HG02571 (cell line): ENCODE results near the gene DAZL.

Source experiments
- ATAC-seq: cut with Tn5 transposase; IDR thresholded peaks from one replicate; pipeline ENCODE4 v1.9.1; 2021; ENCODE audit warnings: mild to moderate bottlenecking, moderate library complexity; ENCODE audit not compliant: unreplicated experiment

The DAZL gene

DNA sequence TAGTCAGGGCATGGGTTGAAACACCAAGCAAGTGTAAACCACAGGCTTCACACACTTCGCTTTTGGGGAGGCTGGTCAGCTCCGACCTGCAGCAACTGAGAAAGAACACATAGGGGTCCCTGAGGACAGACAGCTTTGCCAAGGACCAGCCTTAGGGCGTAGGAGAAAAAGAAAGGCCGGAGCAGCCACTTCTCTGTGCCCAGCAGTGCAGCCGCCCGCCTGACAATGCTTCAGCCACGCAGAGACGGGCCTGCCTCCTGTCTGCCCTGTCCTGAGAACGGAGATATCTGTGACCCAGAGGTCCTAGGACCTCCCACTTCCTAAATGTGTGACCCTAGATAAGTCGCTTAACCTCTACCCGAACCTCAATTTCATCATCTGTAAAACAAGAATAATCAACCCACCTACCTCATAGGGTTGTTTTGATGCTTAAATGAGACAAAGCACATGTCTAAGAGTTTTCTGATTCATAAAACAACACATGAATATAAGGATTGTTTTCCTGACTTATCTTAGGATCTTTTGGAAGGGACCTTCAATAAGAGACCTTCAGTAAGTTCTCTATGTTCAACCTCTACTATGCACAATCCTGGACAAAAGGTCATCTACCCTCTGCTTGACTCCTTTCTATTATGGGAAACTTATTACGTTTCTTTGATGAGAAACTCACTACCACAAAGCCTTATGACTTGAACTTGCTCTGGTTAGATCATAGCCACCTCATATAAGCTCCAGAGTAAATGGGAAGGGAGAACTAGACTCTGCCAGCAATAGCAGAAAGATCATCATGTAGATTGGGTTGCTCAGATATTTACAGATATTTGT, 58.8 kb downstream of the DAZL start:
- no peak for ATAC-seq

DNA sequence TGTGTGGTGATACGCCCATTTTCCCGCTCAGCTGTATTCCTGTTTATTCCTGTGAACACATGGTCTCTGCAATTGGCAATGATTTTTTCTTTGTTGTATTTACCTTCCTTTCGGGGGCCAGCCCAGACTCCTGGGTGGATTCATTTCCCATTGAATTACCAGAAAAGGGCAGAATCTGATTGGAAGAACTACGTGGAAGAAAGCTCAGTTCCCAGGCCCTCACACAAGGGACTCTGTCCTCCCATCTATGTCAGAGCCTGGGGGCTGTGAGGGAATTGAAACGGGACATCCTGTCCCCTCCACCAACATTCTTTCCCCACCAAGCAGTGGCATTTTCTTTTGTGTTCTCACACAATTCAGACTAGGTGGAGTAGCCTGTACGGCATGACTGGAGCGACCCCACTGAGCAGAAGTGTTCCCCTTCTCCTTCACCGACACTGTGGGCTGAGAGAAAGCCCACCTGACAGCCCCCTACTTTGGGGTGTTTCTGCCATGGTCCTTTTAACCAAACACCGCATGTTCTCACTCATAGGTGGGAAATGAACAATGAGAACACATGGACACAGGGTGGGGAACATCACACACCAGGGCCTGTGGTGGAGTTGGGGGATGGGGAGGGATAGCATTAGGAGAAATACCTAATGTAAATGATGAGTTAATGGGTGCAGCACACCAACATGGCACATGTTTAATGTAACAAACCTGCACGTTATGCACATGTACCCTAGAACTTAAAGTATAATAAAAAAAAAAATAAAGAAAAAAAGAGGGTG, 59.6 kb downstream of the DAZL start:
- ATAC-seq, result no peak

DNA sequence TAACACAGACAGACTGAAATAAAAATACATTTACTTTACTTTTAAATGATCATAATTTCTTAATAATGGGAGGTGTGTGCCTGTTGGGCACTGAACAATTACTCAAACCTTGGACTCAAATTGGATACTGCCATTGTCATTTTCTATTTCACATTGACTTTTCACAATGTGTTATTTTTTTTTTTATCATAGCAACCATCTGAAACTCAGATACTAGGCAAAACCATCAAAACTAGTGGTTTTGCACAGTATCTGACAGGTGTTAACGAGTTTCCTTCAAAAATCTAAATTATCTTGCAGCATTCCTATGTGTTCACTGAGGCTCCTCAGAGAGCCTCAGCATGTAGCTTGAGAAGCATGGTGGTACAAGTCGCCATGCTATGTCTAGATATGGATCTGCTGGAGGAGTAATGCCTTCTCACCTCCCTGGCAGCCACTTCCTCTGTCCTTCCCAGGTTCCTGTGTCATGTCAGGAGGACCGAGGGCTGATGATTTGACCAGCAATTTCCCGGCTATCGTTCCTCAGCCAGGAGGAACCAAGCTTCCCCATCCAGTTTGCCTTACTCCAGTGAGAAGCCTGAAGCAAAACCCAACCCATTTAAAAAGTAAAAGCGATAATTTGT, 61.9 kb downstream of the DAZL start:
- ATAC-seq, result no peak

DNA sequence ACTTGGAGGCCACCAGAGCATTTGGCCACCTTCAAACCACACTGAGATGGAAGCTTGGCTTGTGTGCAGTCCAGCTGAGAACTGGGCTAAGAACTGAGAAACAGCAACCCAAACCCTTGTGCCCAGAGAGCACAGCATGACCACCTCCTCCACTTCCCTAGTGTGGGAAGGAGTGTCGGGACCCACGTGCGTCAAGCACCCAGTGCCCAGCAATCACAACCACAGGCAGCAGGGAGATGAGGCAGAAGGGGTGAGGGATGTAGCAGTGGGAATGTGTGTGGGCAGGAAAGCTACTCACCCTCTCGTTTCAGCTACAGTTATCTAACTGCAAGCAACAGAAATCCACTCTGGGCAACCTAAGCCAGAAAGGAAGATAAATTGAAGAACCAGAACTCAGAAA, 66.7 kb downstream of the DAZL start:
- ATAC-seq, result no peak

DNA sequence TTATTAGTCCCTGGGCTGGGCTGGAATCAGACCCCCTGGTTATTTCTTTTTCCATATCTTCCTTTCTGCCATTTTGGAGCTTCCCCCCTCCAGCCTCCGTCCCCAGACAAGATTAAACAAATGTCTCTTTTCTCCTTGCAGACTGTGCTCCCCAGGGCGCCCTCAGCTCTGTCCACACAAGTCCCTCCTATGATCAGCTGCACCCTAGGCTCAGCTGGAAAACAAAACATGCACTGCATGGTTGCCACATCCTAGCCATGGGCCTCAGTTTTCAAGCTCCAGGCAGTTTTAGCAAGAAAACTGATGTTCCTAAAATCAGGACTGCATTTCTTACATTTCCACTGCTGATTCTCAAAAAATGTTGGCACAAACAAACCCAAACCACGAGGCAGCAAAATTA, 68.2 kb downstream of the DAZL start:
- no peak for ATAC-seq
